H1 (cell line): ENCODE measurements around the gene FMOD. TPM values are rescaled to one million over a fixed set of nuclear protein-coding genes. Genes with fewer than 3 reads are reported as not detected.

Experiments
- EGR1 ChIP-seq: IDR thresholded peaks from 2 replicates; pipeline ENCODE4 v1.6.1; 2011; ENCODE audit warnings: low read depth, low read length, borderline replicate concordance
- HDAC6 ChIP-seq: IDR thresholded peaks from one replicate; pipeline ENCODE4 v1.7.1; 2012; ENCODE audit warnings: low read depth, mild to moderate bottlenecking, inconsistent platforms, low read length, moderate library complexity
- TCF12 ChIP-seq: IDR thresholded peaks from 2 replicates; pipeline ENCODE4 v1.6.1; 2011; ENCODE audit warnings: low read depth, mild to moderate bottlenecking, low read length
- TEAD4 ChIP-seq: IDR thresholded peaks from 2 replicates; pipeline ENCODE4 v1.6.1; 2012; ENCODE audit warnings: low read depth, low read length, inconsistent platforms, mixed read lengths
- polyA plus RNA-seq, 7 experiments: library from polyadenylated mRNA; depleted of rRNA in 3 of 7; stranded (reverse) in 5 of 7; unstranded in 2 of 7; fragments of >200 nt in 5 of 7; fragments of 200-250 nt in 2 of 7; gene quantifications; 1 replicate in 5 of 7; 2 replicates in 1 of 7; 4 replicates in 1 of 7; pipeline versions ENCODE4 v1.2.1 to v1.2.3, GENCODE V29; 2011 to 2013; ENCODE audit warnings: missing spikeins in 2 of 7, mixed read lengths in 2 of 7
- total RNA-seq: library from RNA; stranded (reverse); fragmentation: NEBNext Ultra II Directional; extraction: Animal tissue kit (Norgen Biotek cat#: 25700); gene quantifications from 2 replicates; pipeline ENCODE4 v1.2.1, GENCODE V29; 2021
- TF ChIP-seq, protein P1 (sequence below): IDR thresholded peaks from 2 replicates; pipeline ENCODE4 v1.6.1; 2011; ENCODE audit warnings: low read depth, mild to moderate bottlenecking, low read length; ENCODE audit not compliant: insufficient read depth

The FMOD gene
- total and polyA plus RNA-seq, 2 of the 8 experiments (the other 6 are each of a cell fraction or from before 2014, with no cell fraction given): 0.17 to 0.32 TPM

DNA sequence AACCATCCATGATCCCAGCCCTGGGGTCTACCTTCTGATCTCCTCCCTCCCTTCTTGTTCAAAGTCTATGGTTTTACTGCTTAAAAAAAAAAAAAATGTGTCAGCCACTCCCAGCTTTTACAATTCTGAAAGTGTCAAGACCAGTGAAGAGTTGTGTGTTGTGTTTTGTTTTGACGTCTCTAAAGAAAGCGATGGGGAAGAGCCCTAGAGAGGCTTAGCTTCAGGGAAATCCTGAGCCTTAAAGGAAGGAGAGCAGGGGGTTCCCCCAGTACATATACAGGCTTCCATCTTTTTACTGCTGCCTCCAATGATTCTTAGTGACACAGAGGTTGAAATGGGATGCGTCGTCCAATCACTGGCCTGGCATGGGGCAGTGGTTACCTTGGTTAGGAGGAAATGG lies 13.9 kb upstream of the FMOD start (continued):
- TF ChIP-seq HDAC6 (no peak), EGR1 (no peak), TEAD4 (no peak), TCF12 (no peak)
- TF ChIP-seq, protein P1, sequence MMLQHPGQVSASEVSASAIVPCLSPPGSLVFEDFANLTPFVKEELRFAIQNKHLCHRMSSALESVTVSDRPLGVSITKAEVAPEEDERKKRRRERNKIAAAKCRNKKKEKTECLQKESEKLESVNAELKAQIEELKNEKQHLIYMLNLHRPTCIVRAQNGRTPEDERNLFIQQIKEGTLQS: no peak
- TF ChIP-seq, all 59 proteins: peak for 0
